Endothelial cell of umbilical vein (primary cell): ENCODE data around the gene LRP1B. TPM values are rescaled to one million over a fixed set of nuclear protein-coding genes. Genes with fewer than 3 reads are reported as not detected.

Source experiments
- BruUV-seq: library from RNA; stranded (reverse); fragments of 400-500 nt; replicated peaks from 2 replicates; lab custom pipeline; 2021; lab: Mats Ljungman, UMichigan
- CTCF ChIA-PET: fragments of 300-600, 350-600 bp; sonication (Branson Sonifier 250); formaldehyde crosslinking; loops from one replicate; lab custom pipeline; 2021; ENCODE audit warnings: antibody characterized with exemption, inconsistent platforms; lab: Charles Lee
- POLR2A ChIA-PET: fragments of 300-600, 350-600 bp; sonication (Branson Sonifier 250); formaldehyde crosslinking; loops from one replicate; lab custom pipeline; 2021; ENCODE audit warnings: antibody characterized with exemption, inconsistent platforms; lab: Charles Lee
- DNase-seq: peaks from one replicate; pipeline ENCODE4 v3.0.0-alpha.2; 2011; ENCODE audit warnings: low read depth, low spot score
- FAIRE-seq: peaks from 2 replicates; lab custom pipeline; 2011; peaks lifted over from hg19 to GRCh38; lab: Jason Lieb, UNC
- H2AFZ ChIP-seq: 2 replicates; pipeline ENCODE4 v1.6.0; 2012; ENCODE audit warnings: low read depth, low read length, control low read depth, inconsistent platforms
- H3K27ac ChIP-seq: 2 replicates; pipeline ENCODE4 v1.5.1; 2011; ENCODE audit warnings: low read depth, mild to moderate bottlenecking, control low read depth, low read length, moderate library complexity; ENCODE audit not compliant: insufficient read depth
- H3K27me3 ChIP-seq, 2 experiments: 2 replicates each; pipeline versions ENCODE4 v1.6.0 to v1.6.1; 2011; ENCODE audit warnings: low read length in 2 of 2, mixed read lengths in 1 of 2; ENCODE audit not compliant: control insufficient read depth in 2 of 2, insufficient read depth in 2 of 2
- H3K36me3 ChIP-seq, 2 experiments: 2 replicates in 1 of 2; 3 replicates in 1 of 2; pipeline ENCODE4 v1.5.1; 2011; ENCODE audit warnings: low read length in 2 of 2, mild to moderate bottlenecking in 1 of 2, moderate library complexity in 1 of 2; ENCODE audit not compliant: control insufficient read depth in 2 of 2, insufficient read depth in 2 of 2; ENCODE audit errors: extremely low read depth in 1 of 2
- H3K4me1 ChIP-seq: 3 replicates; pipeline ENCODE4 v1.5.1; 2011; ENCODE audit warnings: mild to moderate bottlenecking, low read length; ENCODE audit not compliant: control insufficient read depth, insufficient read depth; ENCODE audit errors: extremely low read depth
- H3K4me2 ChIP-seq: 2 replicates; pipeline ENCODE4 v1.6.1; 2011; ENCODE audit warnings: low read length, control low read depth, mixed read lengths; ENCODE audit not compliant: insufficient read depth
- H3K4me3 ChIP-seq, 3 experiments: fragments of 200-600 bp in 1 of 3; sonication (generic), shearing (Covaris generic) in 1 of 3; replicated peaks in 1 of 3; 2 replicates each; pipeline ENCODE4 v1.5.1; 2011 to 2016; ENCODE audit warnings: control low read depth in 3 of 3, low read length in 3 of 3, mild to moderate bottlenecking in 2 of 3, inconsistent platforms in 1 of 3, low read depth in 1 of 3, moderate library complexity in 1 of 3; ENCODE audit not compliant: insufficient read depth in 1 of 3
- H3K79me2 ChIP-seq: 2 replicates; pipeline ENCODE4 v1.6.0; 2012; ENCODE audit warnings: low read length, inconsistent platforms; ENCODE audit not compliant: control insufficient read depth, insufficient read depth
- H3K9ac ChIP-seq: replicated peaks from 2 replicates; pipeline ENCODE3; 2011; ENCODE audit warnings: low read length, control low read depth; ENCODE audit not compliant: insufficient read depth; ENCODE audit errors: extremely low read depth
- H3K9me1 ChIP-seq: replicated peaks from 3 replicates; pipeline ENCODE4 v1.6.0; 2011; ENCODE audit warnings: mild to moderate bottlenecking, low read length; ENCODE audit not compliant: control insufficient read depth, insufficient read depth; ENCODE audit errors: extremely low read depth
- H3K9me3 ChIP-seq: replicated peaks from 2 replicates; pipeline ENCODE4 v1.5.1; 2012; ENCODE audit warnings: low read length, inconsistent platforms; ENCODE audit not compliant: control insufficient read depth, insufficient read depth
- H4K20me1 ChIP-seq: replicated peaks from 2 replicates; pipeline ENCODE3; 2011; ENCODE audit warnings: mild to moderate bottlenecking, low read length; ENCODE audit not compliant: control insufficient read depth, insufficient read depth; ENCODE audit errors: extremely low read depth
- EZH2 ChIP-seq: IDR thresholded peaks from 2 replicates; pipeline ENCODE4 v1.6.1; 2012; ENCODE audit warnings: borderline replicate concordance, low read depth, mild to moderate bottlenecking, moderate library complexity, low read length, inconsistent platforms; ENCODE audit not compliant: severe bottlenecking
- FOS ChIP-seq: IDR thresholded peaks from 2 replicates; pipeline ENCODE4 v1.6.1; 2011; ENCODE audit warnings: mild to moderate bottlenecking, low read length, moderate library complexity, borderline replicate concordance; ENCODE audit not compliant: insufficient read depth
- GATA2 ChIP-seq: IDR thresholded peaks from 2 replicates; pipeline ENCODE4 v1.7.0; 2011; ENCODE audit warnings: low read depth, mild to moderate bottlenecking, moderate library complexity, mixed read lengths, low read length; ENCODE audit not compliant: insufficient read length, insufficient read depth
- JUN ChIP-seq: IDR thresholded peaks from 2 replicates; pipeline ENCODE4 v1.6.1; 2011; ENCODE audit warnings: borderline replicate concordance, low read depth; ENCODE audit not compliant: insufficient read length, insufficient read depth
- MAX ChIP-seq: IDR thresholded peaks from 2 replicates; pipeline ENCODE4 v1.6.1; 2011; ENCODE audit not compliant: insufficient read depth, insufficient read length
- MYC ChIP-seq: IDR thresholded peaks from one replicate; pipeline ENCODE4 v1.6.1; 2011; ENCODE audit warnings: mild to moderate bottlenecking, low read depth, low read length
- POLR2A ChIP-seq: IDR thresholded peaks from 2 replicates; pipeline ENCODE4 v1.6.1; 2012; ENCODE audit warnings: low read depth, mild to moderate bottlenecking, control low read depth, low read length
- POLR2AphosphoS5 ChIP-seq: IDR thresholded peaks from 2 replicates; pipeline ENCODE4 v1.6.1; 2012; ENCODE audit warnings: low read depth, mild to moderate bottlenecking, control low read depth, low read length, moderate library complexity; ENCODE audit not compliant: insufficient read depth
- dilution Hi-C: fragments of 300-500 bp; cut with MboI; formaldehyde crosslinking; loops from one replicate; pipeline ENCODE4 v1.15.0; 2019; ENCODE audit warnings: low sequenced_read_pairs; ENCODE audit not compliant: extremely low pct_ligation_motif_present
- intact Hi-C: fragments of 100-400 bp; cut with micrococcal nuclease; formaldehyde crosslinking; loops from one replicate; pipeline ENCODE4 v1.10.0; 2022
- polyA plus RNA-seq, 4 experiments: library from polyadenylated mRNA; depleted of rRNA in 3 of 4; stranded (reverse) in 3 of 4; unstranded in 1 of 4; fragments of >200 nt; gene quantifications; 2 replicates each; pipeline versions ENCODE4 v1.2.1 to v1.2.3, GENCODE V29; 2011 to 2012; ENCODE audit warnings: missing spikeins in 1 of 4
- total RNA-seq: library from RNA; stranded (reverse); gene quantifications from 2 replicates; pipeline ENCODE4 v1.2.3, GENCODE V29; 2021
- TF ChIP-seq, protein P1 (sequence below), 2 donors: IDR thresholded peaks; 1 replicate in 1 of 2; 2 replicates in 1 of 2; pipeline ENCODE4 v1.5.1; 2011; ENCODE audit warnings: low read length in 2 of 2, mild to moderate bottlenecking in 2 of 2, moderate library complexity in 2 of 2, control low read depth in 1 of 2, inconsistent platforms in 1 of 2, low read depth in 1 of 2; ENCODE audit not compliant: insufficient read depth in 1 of 2; ENCODE audit errors: extremely low read depth in 1 of 2

LRP1B gene
- total and polyA plus RNA-seq, 2 donors (not counting 3 experiments of a cell fraction or from before 2014, with no cell fraction given) = 0.03 to 0.07 TPM

- intact Hi-C loops (no loop called here), dilution Hi-C loops (no loop called here)
- no peaks in the 10 kb centered on the region for H3K9me1 ChIP-seq
- no peak overlapping the region for H3K9ac ChIP-seq
- DNase-seq = no peak
- H3K36me3 ChIP-seq = no peaks in the 10 kb centered on the region
- H3K4me1 ChIP-seq = no peaks in the 10 kb centered on the region
- ChIA-PET POLR2A (no interaction called here), CTCF (no interaction called here)
- H4K20me1 ChIP-seq = no peaks in the 10 kb centered on the region
- no peak for TF ChIP-seq MAX
- no peak for TF ChIP-seq POLR2AphosphoS5
- TF ChIP-seq FOS = no peak
- no peak for TF ChIP-seq EZH2
- TF ChIP-seq, protein P1, sequence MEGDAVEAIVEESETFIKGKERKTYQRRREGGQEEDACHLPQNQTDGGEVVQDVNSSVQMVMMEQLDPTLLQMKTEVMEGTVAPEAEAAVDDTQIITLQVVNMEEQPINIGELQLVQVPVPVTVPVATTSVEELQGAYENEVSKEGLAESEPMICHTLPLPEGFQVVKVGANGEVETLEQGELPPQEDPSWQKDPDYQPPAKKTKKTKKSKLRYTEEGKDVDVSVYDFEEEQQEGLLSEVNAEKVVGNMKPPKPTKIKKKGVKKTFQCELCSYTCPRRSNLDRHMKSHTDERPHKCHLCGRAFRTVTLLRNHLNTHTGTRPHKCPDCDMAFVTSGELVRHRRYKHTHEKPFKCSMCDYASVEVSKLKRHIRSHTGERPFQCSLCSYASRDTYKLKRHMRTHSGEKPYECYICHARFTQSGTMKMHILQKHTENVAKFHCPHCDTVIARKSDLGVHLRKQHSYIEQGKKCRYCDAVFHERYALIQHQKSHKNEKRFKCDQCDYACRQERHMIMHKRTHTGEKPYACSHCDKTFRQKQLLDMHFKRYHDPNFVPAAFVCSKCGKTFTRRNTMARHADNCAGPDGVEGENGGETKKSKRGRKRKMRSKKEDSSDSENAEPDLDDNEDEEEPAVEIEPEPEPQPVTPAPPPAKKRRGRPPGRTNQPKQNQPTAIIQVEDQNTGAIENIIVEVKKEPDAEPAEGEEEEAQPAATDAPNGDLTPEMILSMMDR (IDR thresholded peaks at IDR 0.05; ENCODE audit: extremely low read depth in 1 of 2, insufficient read depth in 1 of 2, low read depth in 1 of 2, low read length in 2 of 2) = no peak
- TF ChIP-seq POLR2A = no peak
- no peak for TF ChIP-seq MYC
- TF ChIP-seq JUN = no peak
- no peak for TF ChIP-seq GATA2
- no TSS peak for BruUV-seq
- FAIRE-seq = no peak
- no peak overlapping the region for H3K4me2 ChIP-seq
- no peak overlapping the region for H3K4me3 ChIP-seq
- H3K27ac ChIP-seq = no peak overlapping the region
- no peaks in the 10 kb centered on the region for H3K27me3 ChIP-seq
- H3K79me2 ChIP-seq = no peaks in the 10 kb centered on the region
- H2AFZ ChIP-seq = no peak overlapping the region
- H3K9me3 ChIP-seq = no peaks in the 10 kb centered on the region
These were observed 1579.5 kb downstream of the LRP1B start for GRCh38 chr2:140551287-140551686.
